ENCODE results near the gene BCAS3.

GRCh38 chr17:60679287-60679686, 1.6 kb downstream of the BCAS3 start:
- TF ChIP-seq CTCF (conservative IDR thresholded peaks at IDR 0.05; ENCODE audit: low read depth, low read length), result no peak
- no peak for TF ChIP-seq EZH2 (IDR thresholded peaks at IDR 0.05; ENCODE audit: borderline replicate concordance, low read depth, low read length, poor library complexity, severe bottlenecking)

Data from A673 (cell line).